Measurements from ENCODE around the gene CORO1C.
A peak's percentile ranks its signal among the peaks of the same experiment; 100 is the strongest.
"Not testable (repeated sequence)": the region's sequence is repeated elsewhere in the genome, so short reads cannot be mapped to it uniquely, and the experiment has no call there.

Gene CORO1C

GRCh38 chr12:108731105-108731865 is at the start of gene CORO1C:
TSS of gene CORO1C (minus strand) at chr12:108731518. CDS start at chr12:108701318, 30,200 bp downstream.
- DNase-seq (ENCODE audit: low read depth), result peak; percentile 83

- no peak for DNase-seq (ENCODE audit: low read depth)
These were observed 48.8 kb upstream of the CORO1C start for GRCh38 chr12:108779998-108780688.

- DNase-seq (ENCODE audit: low read depth), result no peak
These were observed 46.7 kb upstream of the CORO1C start for GRCh38 chr12:108778053-108778452.

- no peak for DNase-seq (ENCODE audit: low read depth)
These were observed 45.8 kb upstream of the CORO1C start for GRCh38 chr12:108777156-108777555.

GRCh38 chr12:108773798-108774788 is 42.8 kb upstream of the CORO1C start:
- no peak for DNase-seq (ENCODE audit: low read depth)

GRCh38 chr12:108772891-108773797 is 41.8 kb upstream of the CORO1C start:
- no peak for DNase-seq (ENCODE audit: low read depth)

- no peak for DNase-seq (ENCODE audit: low read depth)
These were observed 40.9 kb upstream of the CORO1C start for GRCh38 chr12:108772247-108772646.

- DNase-seq (ENCODE audit: low read depth), result not testable (repeated sequence)
These were observed 40.5 kb upstream of the CORO1C start for GRCh38 chr12:108771835-108772234.

- no peak for DNase-seq (ENCODE audit: low read depth)
These were observed 39.6 kb upstream of the CORO1C start for GRCh38 chr12:108770963-108771362.

GRCh38 chr12:108770269-108770829 is 39.0 kb upstream of the CORO1C start:
- DNase-seq (ENCODE audit: low read depth), result no peak

- DNase-seq (ENCODE audit: low read depth), result no peak
These were observed 37.5 kb upstream of the CORO1C start for GRCh38 chr12:108768591-108769500.

GRCh38 chr12:108766294-108766693 is 35.0 kb upstream of the CORO1C start:
- no peak for DNase-seq (ENCODE audit: low read depth)

GRCh38 chr12:108765289-108765764 is 34.0 kb upstream of the CORO1C start:
- DNase-seq (ENCODE audit: low read depth), result no peak

- DNase-seq (ENCODE audit: low read depth), result no peak
These were observed 33.4 kb upstream of the CORO1C start for GRCh38 chr12:108764540-108765288.

- no peak for DNase-seq (ENCODE audit: low read depth)
These were observed 29.9 kb upstream of the CORO1C start for GRCh38 chr12:108761226-108761625.

GRCh38 chr12:108759924-108760323 is 28.6 kb upstream of the CORO1C start:
- DNase-seq (ENCODE audit: low read depth), result no peak

GRCh38 chr12:108757856-108758255 is 26.5 kb upstream of the CORO1C start:
- no peak for DNase-seq (ENCODE audit: low read depth)

GRCh38 chr12:108756421-108756820 is 25.1 kb upstream of the CORO1C start:
- DNase-seq (ENCODE audit: low read depth), result no peak

- no peak for DNase-seq (ENCODE audit: low read depth)
These were observed 24.2 kb upstream of the CORO1C start for GRCh38 chr12:108755481-108755880.

All from stimulated activated CD8-positive, alpha-beta memory T cell treated with anti-CD3 and anti-CD28 coated beads, Interleukin-12 subunit alpha, Interleukin-12 subunit beta, amount 100 ng/mL, for 1 hour (primary cell).